CD4-positive, alpha-beta T cell treated with Interleukin-15 for 1 hour (primary cell): ENCODE data around the gene SPATA33.
A peak's percentile ranks its signal among the peaks of the same experiment; 100 is the strongest.

Source experiments
- DNase-seq: peaks from one replicate; pipeline ENCODE4 v3.0.0-alpha.2; 2020

The SPATA33 gene

DNA sequence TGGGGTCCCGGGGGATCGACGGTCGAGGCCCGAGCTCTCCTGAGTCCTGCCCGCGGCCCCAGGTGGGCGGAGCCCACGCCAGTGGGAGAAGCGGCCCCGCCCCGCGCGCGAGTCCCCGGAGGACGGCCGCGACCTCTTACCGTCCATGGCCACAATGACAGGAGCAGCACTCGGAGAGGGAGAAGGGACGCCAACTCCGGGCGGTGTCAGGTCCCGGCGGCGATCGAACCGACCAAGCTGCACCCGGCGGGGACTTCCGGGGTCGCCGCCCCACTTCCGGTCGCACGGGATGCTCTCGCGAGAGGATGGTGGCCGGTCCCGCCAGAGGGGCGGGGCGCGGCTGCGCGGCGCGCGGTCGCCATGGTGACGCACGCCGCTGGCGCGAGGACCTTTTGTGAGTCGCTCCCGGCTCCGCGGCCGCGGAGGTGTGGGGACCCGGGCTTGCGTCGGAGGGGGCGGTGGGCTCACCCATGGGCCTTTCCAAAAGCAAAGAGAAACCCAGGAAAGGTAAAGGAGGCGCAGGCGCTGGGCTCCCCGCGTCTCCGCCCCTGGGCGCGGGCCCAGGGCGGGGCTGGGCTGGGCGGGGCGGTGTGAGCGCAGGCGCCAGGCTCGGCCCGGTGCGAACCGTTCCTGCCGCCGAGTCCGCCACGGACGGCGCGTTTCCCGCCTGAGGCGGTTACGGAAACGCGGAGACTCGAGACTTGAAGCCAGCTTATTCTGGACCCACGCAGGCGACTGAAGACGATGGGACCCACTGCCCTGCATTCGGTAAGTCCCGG lies at the start of gene SPATA33, which contains the start of gene CHMP1A:
Gene SPATA33 (plus strand): TSS at position 395 of the 779 bp plus-strand sequence. CDS start 76 bp downstream, at position 471.
Gene CHMP1A (minus strand): TSS at position 267 of the 779 bp plus-strand sequence. CDS start 120 bp downstream, at position 147.
- DNase-seq, result peak; percentile 91

- DNase-seq, result no peak
These were observed 49.5 kb upstream of the SPATA33 start for GRCh38 chr16:89607937-89608740.

GRCh38 chr16:89610108-89610453 lies 47.6 kb upstream of the SPATA33 start:
- no peak for DNase-seq

- no peak for DNase-seq
These were observed 45.0 kb upstream of the SPATA33 start for GRCh38 chr16:89612415-89613166.

GRCh38 chr16:89613231-89613953 lies 44.2 kb upstream of the SPATA33 start, which contains the start of gene DPEP1:
Gene DPEP1 (plus strand): TSS chr16:89613642. CDS start chr16:89630411, 16,769 bp downstream.
- no peak for DNase-seq

DNA sequence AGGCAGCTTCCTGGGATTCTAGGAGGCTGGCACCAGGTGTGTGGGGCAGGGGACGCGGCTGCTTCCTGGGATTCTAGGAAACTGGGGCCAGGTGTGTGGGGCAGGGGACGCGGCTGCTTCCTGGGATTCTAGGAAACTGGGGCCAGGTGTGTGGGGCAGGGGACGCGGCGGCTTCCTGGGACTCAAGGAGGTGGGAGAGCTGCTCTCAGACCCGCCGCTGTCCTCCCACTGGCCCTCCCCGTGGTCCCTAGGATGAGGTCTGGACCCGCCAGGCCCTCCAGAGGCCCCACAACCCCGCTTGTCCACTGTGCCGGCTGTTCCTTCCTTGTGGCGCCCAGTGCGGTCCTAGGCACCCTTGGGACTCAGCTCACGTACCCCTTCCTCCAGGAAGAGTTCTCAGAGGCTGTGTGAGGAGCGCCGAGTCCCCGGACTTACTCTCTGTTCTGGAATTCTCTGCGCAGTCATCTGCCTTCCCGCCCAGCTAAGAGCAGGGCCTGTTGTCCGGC lies 43.6 kb upstream of the SPATA33 start:
- no peak for DNase-seq

DNA sequence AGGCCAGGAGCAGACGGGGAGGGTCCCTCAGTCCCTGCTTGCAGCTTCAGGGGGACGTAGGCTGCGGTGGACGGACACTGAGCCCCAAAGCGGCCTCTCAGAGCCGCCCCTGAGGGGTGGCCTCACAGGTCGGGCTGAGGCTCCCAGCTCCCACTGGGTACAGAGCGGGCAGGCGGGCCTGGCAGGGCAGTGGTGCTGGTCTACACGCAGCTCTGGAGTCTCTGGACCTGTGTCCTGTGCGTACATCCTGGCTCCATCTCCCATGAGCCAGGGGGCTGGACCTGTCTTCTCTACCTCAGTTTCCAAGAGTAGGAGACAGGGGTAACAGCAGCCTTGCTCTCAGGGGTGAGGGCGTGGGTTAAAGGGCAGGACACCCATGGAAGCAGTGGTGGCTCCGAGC lies 42.5 kb upstream of the SPATA33 start:
- no peak for DNase-seq

DNA sequence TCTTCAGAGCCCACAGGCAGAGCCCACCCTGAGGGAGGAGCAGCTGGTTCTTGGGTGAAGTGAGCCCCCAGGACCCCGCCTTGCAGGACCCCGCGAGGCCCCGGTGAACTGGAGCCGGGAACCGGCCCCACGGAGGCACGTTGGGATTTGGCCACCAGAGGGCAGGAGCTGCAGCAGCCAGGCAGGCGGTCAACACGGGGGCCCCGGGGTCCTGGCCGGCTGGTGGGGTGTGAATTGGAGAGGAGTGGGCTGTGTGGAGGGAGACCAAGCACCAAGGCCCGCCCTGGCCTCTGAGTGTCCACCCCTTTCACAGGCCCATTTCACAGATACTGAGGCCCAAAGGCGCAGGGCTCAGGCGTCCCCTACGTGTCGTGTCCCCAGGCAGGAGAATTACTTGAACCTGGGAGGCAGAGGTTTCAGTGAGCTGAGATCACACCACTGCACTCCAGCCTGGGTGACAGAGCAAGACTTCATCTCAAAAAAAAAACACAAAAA lies 42.0 kb upstream of the SPATA33 start:
- DNase-seq, result no peak

- peak; percentile 36 for DNase-seq
These were observed 41.0 kb upstream of the SPATA33 start for GRCh38 chr16:89616623-89617022.

DNA sequence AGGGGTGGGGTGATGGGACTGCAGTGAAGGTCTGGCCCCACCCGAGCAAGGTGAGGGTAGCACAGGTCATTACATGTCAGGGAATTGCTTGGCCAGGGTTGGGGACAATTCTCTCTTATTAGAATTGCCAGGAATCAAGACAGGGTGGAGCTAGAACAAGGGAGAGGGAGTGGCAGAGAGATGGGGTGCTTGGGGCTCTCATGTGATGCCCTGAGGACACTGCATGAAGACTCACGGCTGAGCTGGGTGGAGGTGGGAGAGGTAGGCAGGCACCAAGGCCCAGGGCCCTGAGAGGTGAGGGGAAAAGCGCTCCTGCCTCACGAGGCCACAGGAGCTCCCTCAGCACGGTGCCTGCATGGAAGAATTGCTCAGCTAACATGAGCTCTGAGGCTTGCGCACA lies 40.6 kb upstream of the SPATA33 start:
- DNase-seq, result no peak

- DNase-seq, result no peak
These were observed 39.3 kb upstream of the SPATA33 start for GRCh38 chr16:89618109-89618998.

GRCh38 chr16:89619840-89620239 lies 37.8 kb upstream of the SPATA33 start:
- DNase-seq, result no peak

DNA sequence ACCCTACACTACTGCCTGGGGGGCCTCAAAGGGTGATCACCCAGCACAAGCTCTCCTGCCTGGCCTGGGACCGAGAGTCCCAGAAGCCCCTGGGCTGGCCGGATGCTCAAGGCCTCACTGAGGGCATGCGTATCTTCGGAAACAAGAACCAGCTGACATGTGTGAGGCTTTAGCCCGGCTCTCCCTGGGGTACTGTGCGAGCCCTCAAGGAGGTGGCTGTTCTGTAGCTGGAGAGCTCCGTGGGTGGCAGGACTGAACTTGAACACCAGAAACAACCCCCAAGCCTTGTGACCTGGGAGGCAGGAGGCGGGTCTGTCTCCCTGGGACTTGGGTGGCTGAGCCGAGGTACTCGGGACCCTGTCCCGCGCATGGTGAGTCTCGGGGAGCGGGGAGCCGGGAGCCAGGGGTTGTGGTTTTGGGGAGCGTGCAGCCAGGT lies 37.2 kb upstream of the SPATA33 start:
- no peak for DNase-seq

DNA sequence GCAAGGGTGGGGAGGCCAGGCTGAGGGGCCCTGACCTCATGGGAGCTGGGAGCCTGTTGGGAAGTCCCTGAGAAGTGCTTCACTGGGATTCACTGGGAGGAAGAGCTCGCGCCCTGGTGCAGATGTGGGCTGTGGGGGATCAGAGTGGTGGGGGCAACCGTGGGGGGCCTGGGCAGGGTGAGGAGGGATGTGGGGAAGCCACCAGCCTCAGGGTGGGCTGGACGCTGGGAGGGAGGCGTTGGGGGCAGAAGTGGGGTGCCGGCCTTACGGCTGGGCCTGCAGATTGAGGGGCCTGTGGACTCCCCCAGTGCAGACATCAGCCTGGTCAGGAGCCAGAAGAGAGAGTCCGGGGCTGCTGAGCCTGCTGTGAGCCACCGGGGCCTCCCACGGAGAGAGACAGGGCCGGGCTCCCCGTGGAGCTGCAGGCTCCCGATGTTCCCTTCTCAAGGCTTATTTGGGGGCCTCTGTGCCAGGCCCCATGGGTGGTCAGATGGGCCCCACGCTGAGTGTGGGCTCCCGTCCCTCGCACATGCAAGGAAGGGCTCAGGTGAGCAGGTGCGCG lies 36.4 kb upstream of the SPATA33 start:
- DNase-seq, result no peak

- DNase-seq, result no peak
These were observed 35.8 kb upstream of the SPATA33 start for GRCh38 chr16:89621698-89622409.

DNA sequence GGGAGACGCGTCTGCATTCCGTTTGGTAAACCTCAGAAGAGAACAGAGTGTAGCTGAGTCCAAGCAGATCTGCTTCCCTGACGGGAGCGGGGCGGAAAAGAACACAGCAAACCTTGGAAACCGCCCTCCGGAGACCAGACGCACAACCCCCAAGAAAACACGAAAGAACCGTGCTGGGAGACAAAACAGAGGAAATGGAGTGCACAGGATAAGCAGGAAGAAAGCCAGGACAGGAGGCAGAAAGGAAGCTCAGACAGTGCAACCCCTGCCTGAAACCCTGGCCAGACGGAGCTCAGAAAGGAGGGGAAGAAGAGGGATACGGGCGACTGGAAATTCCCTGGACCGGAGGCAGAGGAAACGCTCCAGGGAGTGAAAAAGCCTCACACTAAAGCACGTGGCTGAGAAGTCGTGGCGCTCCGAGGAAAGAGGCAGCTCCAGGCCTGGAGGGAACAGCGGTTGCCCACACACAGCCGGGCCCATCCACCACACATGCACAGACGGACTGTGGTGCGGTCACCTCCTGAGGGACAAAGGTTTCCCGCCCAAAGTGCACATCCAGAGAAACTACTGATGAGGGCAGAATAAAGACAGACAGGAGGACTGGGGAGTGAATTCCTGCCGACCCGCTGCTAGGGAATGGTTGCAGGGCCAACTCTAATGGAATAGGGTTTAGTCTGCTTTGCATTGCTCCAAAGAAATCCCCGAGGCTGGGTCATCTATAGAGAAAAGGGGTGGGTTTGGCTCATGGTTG lies 34.0 kb upstream of the SPATA33 start:
- no peak for DNase-seq

DNA sequence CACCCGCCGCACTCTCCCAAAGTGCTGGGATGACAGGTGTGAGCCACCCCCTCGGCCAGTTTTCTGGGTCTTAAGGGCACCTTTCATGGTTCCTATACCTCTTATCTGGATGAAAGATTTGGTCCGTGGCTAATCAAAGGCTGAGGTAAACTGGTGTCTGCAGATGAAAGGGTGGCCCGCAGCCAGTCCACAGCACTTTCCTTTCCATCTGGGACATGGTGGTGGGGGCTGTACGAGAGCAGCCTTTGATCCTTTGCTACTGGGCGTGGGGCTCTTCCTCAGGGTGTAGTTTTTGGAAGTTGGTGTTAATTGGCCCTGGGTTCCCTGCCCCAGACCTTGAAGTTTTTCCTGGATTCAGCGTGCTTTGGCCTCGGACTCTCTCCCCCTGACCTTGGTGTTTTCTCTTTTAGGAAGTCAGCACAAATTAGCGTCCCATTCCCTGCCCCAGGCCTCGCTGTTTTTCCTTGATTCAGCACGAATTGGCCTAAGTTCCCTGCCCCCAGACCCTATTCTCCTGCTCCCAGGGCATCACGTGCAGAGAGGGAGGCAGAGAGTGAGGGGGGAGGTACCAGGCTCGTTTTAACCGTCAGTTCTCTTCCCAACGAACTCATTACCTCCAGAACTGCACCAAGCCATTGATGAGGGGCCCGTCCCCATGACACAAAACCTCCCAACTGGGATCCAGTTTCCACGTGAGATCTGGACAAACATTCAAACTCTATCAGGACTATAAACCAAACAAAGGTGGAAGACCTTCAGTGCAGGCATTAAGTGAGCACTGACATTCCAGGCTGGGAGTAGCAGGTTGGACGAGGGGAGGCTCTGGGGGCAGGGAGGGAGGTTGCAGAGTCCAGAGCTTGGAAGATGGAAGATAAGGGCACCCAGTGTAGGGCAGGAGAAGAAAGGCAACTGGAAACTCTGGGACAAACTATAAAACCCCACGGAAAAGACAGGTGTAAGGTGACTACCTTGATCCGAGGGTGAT lies 32.6 kb upstream of the SPATA33 start:
- no peak for DNase-seq
